Right atrium auricular region (tissue), 2 donors: ENCODE results near the gene BET1L. TPM values are rescaled to one million over a fixed set of nuclear protein-coding genes. Genes with fewer than 3 reads are reported as not detected.

Source experiments
- DNase-seq: peaks from one replicate; pipeline ENCODE4 v3.0.0-alpha.2; 2019; ENCODE audit warnings: low spot score
- H3K27ac ChIP-seq, 2 donors: fragments of 200-600 bp; sonication (generic); 1 replicate in 1 of 2; 2 replicates in 1 of 2; pipeline ENCODE4 v1.5.1; 2016 to 2019
- H3K27me3 ChIP-seq, 2 donors: fragments of 200-600 bp; sonication (generic); one replicate each; pipeline versions ENCODE4 v1.5.1 to v1.6.0; 2017 to 2019
- H3K36me3 ChIP-seq: fragments of 200-600 bp; sonication (generic); one replicate; pipeline ENCODE4 v1.5.1; 2016
- H3K4me1 ChIP-seq, 2 donors: fragments of 200-600 bp; sonication (generic); one replicate each; pipeline versions ENCODE4 v1.5.1 to v1.6.0; 2017 to 2019
- H3K4me3 ChIP-seq, 2 donors: fragments of 200-600 bp; sonication (generic); 1 replicate in 1 of 2; 2 replicates in 1 of 2; pipeline ENCODE4 v1.5.1; 2017 to 2019; ENCODE audit warnings: mild to moderate bottlenecking in 1 of 2, moderate library complexity in 1 of 2
- H3K9me3 ChIP-seq, 2 donors: fragments of 200-600 bp; sonication (generic); one replicate each; pipeline ENCODE4 v1.5.1; 2019
- CTCF ChIP-seq, 2 donors: fragments of 200-600 bp; sonication (generic); IDR thresholded peaks; one replicate each; pipeline ENCODE4 v1.5.1; 2019; ENCODE audit warnings: antibody characterized with exemption in 2 of 2
- total RNA-seq, 2 donors: library from RNA; depleted of rRNA; stranded (reverse); fragments of >200 nt; gene quantifications; one replicate each; pipeline ENCODE4 v1.1.0, GENCODE V29; 2016

BET1L gene
- total RNA-seq, 2 donors from 2014 or later: 20.7 to 25.9 TPM

- peaks cover 0 to 10% of the 10 kb centered on the region in 2 donors for H3K4me1 ChIP-seq
- H3K27me3 ChIP-seq: no peaks in the 10 kb centered on the region
- no peak overlapping the region for H3K4me3 ChIP-seq
- H3K36me3 ChIP-seq: peaks cover 5% of the 10 kb centered on the region
- DNase-seq: no peak
- TF ChIP-seq CTCF (IDR thresholded peaks at IDR 0.05): no peak
- no peak overlapping the region for H3K27ac ChIP-seq
- H3K9me3 ChIP-seq: no peaks in the 10 kb centered on the region
Measured at GRCh38 chr11:225734-226453, 18.7 kb upstream of the BET1L start.

- no peaks in the 10 kb centered on the region for H3K36me3 ChIP-seq
- H3K4me1 ChIP-seq: peaks cover 0 to 10% of the 10 kb centered on the region in 2 donors
- H3K27me3 ChIP-seq: no peaks in the 10 kb centered on the region
- H3K27ac ChIP-seq: peak overlapping the region in 1 of 2 donors; percentile 37
- H3K4me3 ChIP-seq: no peak overlapping the region
- TF ChIP-seq CTCF (IDR thresholded peaks at IDR 0.05): no peak
- H3K9me3 ChIP-seq: no peaks in the 10 kb centered on the region
- no peak for DNase-seq
Measured at GRCh38 chr11:224424-224823, 17.2 kb upstream of the BET1L start.

- H3K36me3 ChIP-seq: no peaks in the 10 kb centered on the region
- H3K27me3 ChIP-seq: no peaks in the 10 kb centered on the region
- no peaks in the 10 kb centered on the region for H3K9me3 ChIP-seq
- H3K4me1 ChIP-seq: peaks cover 0 to 10% of the 10 kb centered on the region in 2 donors
- no peak overlapping the region for H3K4me3 ChIP-seq
- H3K27ac ChIP-seq: peak overlapping the region in 1 of 2 donors; percentile 37
- no peak for TF ChIP-seq CTCF (IDR thresholded peaks at IDR 0.05)
- DNase-seq: no peak
Measured at GRCh38 chr11:223884-224283, 16.7 kb upstream of the BET1L start.

- peaks cover 0 to 10% of the 10 kb centered on the region in 2 donors for H3K4me1 ChIP-seq
- H3K36me3 ChIP-seq: no peaks in the 10 kb centered on the region
- no peak for DNase-seq
- no peak for TF ChIP-seq CTCF (IDR thresholded peaks at IDR 0.05)
- H3K4me3 ChIP-seq: no peak overlapping the region
- no peaks in the 10 kb centered on the region for H3K9me3 ChIP-seq
- H3K27me3 ChIP-seq: no peaks in the 10 kb centered on the region
- H3K27ac ChIP-seq: peak overlapping the region; percentile 52 to 71
Measured at GRCh38 chr11:223026-223789, 16.0 kb upstream of the BET1L start.

GRCh38 chr11:221998-222789 lies 15.0 kb upstream of the BET1L start:
- TF ChIP-seq CTCF (IDR thresholded peaks at IDR 0.05): no peak
- Histone ChIP-seq H3K27me3 (no peaks in the 10 kb centered on the region), H3K27ac (peak overlapping the region; percentile 52 to 71), H3K4me1 (peaks cover 0 to 10% of the 10 kb centered on the region in 2 donors), H3K4me3 (no peak overlapping the region), H3K9me3 (no peaks in the 10 kb centered on the region), H3K36me3 (no peaks in the 10 kb centered on the region)
- no peak for DNase-seq
